ENCODE measurements around the gene TAGAP. TPM values are rescaled to one million over a fixed set of nuclear protein-coding genes. Genes with fewer than 3 reads are reported as not detected.

TAGAP gene
- total RNA-seq, 1 experiment from 2014 or later = 0.22 TPM

DNA sequence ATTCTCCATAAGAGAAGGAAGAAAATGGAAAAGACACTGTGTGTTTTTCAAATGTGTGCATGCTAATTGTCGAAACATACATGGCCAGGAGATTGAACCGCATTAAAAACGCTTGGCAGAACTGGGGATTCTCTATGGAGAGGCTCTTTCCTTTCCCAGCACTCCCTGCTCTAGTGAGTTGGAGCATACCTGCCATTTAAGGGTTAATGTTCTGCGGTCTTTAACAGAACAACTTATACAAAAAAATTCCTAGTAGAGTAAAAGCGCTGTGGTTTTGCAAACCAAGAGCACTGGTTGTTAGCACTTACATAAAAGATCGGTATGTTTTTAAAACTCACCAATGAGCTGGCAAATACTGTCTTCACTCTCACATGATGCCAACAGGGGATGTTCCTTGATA, 1.5 kb downstream of the TAGAP start (continued):
- TF ChIP-seq, protein P1, sequence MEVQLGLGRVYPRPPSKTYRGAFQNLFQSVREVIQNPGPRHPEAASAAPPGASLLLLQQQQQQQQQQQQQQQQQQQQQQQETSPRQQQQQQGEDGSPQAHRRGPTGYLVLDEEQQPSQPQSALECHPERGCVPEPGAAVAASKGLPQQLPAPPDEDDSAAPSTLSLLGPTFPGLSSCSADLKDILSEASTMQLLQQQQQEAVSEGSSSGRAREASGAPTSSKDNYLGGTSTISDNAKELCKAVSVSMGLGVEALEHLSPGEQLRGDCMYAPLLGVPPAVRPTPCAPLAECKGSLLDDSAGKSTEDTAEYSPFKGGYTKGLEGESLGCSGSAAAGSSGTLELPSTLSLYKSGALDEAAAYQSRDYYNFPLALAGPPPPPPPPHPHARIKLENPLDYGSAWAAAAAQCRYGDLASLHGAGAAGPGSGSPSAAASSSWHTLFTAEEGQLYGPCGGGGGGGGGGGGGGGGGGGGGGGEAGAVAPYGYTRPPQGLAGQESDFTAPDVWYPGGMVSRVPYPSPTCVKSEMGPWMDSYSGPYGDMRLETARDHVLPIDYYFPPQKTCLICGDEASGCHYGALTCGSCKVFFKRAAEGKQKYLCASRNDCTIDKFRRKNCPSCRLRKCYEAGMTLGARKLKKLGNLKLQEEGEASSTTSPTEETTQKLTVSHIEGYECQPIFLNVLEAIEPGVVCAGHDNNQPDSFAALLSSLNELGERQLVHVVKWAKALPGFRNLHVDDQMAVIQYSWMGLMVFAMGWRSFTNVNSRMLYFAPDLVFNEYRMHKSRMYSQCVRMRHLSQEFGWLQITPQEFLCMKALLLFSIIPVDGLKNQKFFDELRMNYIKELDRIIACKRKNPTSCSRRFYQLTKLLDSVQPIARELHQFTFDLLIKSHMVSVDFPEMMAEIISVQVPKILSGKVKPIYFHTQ (CRISPR knock-in tag; IDR thresholded peaks at IDR 0.05) = no peak
- TF ChIP-seq, protein P2, sequence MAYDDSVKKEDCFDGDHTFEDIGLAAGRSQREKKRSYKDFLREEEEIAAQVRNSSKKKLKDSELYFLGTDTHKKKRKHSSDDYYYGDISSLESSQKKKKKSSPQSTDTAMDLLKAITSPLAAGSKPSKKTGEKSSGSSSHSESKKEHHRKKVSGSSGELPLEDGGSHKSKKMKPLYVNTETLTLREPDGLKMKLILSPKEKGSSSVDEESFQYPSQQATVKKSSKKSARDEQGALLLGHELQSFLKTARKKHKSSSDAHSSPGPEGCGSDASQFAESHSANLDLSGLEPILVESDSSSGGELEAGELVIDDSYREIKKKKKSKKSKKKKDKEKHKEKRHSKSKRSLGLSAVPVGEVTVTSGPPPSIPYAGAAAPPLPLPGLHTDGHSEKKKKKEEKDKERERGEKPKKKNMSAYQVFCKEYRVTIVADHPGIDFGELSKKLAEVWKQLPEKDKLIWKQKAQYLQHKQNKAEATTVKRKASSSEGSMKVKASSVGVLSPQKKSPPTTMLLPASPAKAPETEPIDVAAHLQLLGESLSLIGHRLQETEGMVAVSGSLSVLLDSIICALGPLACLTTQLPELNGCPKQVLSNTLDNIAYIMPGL (CRISPR knock-in tag; IDR thresholded peaks at IDR 0.05) = no peak
- TF ChIP-seq MYBL2 (CRISPR knock-in tag; IDR thresholded peaks at IDR 0.05) (no peak), ZNF317 (CRISPR knock-in tag; IDR thresholded peaks at IDR 0.05; ENCODE audit: borderline replicate concordance, low read depth) (no peak)
- TF ChIP-seq, protein P3, sequence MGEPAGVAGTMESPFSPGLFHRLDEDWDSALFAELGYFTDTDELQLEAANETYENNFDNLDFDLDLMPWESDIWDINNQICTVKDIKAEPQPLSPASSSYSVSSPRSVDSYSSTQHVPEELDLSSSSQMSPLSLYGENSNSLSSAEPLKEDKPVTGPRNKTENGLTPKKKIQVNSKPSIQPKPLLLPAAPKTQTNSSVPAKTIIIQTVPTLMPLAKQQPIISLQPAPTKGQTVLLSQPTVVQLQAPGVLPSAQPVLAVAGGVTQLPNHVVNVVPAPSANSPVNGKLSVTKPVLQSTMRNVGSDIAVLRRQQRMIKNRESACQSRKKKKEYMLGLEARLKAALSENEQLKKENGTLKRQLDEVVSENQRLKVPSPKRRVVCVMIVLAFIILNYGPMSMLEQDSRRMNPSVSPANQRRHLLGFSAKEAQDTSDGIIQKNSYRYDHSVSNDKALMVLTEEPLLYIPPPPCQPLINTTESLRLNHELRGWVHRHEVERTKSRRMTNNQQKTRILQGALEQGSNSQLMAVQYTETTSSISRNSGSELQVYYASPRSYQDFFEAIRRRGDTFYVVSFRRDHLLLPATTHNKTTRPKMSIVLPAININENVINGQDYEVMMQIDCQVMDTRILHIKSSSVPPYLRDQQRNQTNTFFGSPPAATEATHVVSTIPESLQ (CRISPR knock-in tag; IDR thresholded peaks at IDR 0.05) = no peak

DNA sequence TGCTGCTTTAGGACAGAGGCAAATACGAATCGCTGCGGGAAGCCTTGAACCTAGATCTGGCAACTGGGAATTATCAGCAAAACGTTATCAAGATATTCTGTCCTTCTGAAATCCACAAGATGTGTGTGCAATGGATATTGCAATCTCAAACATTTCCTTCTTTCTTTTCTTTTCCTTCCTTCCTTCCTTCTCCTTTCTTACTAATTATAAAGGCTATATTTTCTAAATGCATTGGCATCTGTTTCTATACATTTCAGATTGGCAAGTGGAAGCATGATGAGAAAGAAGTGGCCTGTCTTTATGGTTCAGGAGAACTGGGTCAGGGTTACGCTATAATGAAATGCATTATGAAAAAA, 2.0 kb downstream of the TAGAP start:
- DNase-seq (ENCODE audit: low spot score) (no peak), ATAC-seq (no peak)
- H3K4me1 Mint-ChIP-seq = peaks cover 29% of the 10 kb centered on the region
- TF ChIP-seq NFATC4 (CRISPR knock-in tag; IDR thresholded peaks at IDR 0.05) (no peak), ZNF423 (CRISPR knock-in tag; IDR thresholded peaks at IDR 0.05) (no peak), GRHL2 (CRISPR knock-in tag; IDR thresholded peaks at IDR 0.05; ENCODE audit: insufficient replicate concordance, severe bottlenecking) (no peak), SMAD3 (CRISPR knock-in tag; IDR thresholded peaks at IDR 0.05; ENCODE audit: borderline replicate concordance) (no peak), TCF7 (CRISPR knock-in tag; IDR thresholded peaks at IDR 0.05; ENCODE audit: low read depth) (no peak), ZNF671 (CRISPR knock-in tag; IDR thresholded peaks at IDR 0.05) (no peak), ZNF416 (CRISPR knock-in tag; IDR thresholded peaks at IDR 0.05) (no peak), PRRX2 (CRISPR knock-in tag; IDR thresholded peaks at IDR 0.05) (no peak)
- TF ChIP-seq, protein P4, sequence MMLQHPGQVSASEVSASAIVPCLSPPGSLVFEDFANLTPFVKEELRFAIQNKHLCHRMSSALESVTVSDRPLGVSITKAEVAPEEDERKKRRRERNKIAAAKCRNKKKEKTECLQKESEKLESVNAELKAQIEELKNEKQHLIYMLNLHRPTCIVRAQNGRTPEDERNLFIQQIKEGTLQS (CRISPR knock-in tag; conservative IDR thresholded peaks at IDR 0.05) = no peak
- TF ChIP-seq, protein P5, sequence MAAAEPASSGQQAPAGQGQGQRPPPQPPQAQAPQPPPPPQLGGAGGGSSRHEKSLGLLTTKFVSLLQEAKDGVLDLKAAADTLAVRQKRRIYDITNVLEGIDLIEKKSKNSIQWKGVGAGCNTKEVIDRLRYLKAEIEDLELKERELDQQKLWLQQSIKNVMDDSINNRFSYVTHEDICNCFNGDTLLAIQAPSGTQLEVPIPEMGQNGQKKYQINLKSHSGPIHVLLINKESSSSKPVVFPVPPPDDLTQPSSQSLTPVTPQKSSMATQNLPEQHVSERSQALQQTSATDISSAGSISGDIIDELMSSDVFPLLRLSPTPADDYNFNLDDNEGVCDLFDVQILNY (CRISPR knock-in tag; IDR thresholded peaks at IDR 0.05) = no peak
- H3K4me3 Mint-ChIP-seq = no peak overlapping the region
- no peaks in the 10 kb centered on the region for H3K36me3 Mint-ChIP-seq
- ChIA-PET POLR2A (interaction anchor here (0.5 kb wide), 1 partner anchor 223 kb away, joined by 3 read pairs; the partner anchor contains the start of gene EZR), CTCF (interaction anchor here (0.6 to 7.6 kb wide), 23 partner anchors 9 to 1359 kb away, joined by 3 to 92 read pairs (median 5); partner anchors contain the start of gene RSPH3)
- H3K27ac Mint-ChIP-seq = no peak overlapping the region
- no peaks in the 10 kb centered on the region; the same call in 1 of the 2 replicates for H3K27me3 Mint-ChIP-seq (ENCODE audit: low read depth)
- no peaks in the 10 kb centered on the region for H3K9me3 Mint-ChIP-seq

Measured in WTC11 (cell line).